OCI-LY7 (cell line): ENCODE measurements around the gene NAA40. TPM values are rescaled to one million over a fixed set of nuclear protein-coding genes. Genes with fewer than 3 reads are reported as not detected.

Experiments used
- BruUV-seq: library from RNA; stranded (reverse); fragments of 400-500 nt; replicated peaks from 2 replicates; lab custom pipeline; 2021; lab: Mats Ljungman, UMichigan
- CTCF ChIA-PET: fragments of 300-600 bp; sonication (Branson Sonifier 250); formaldehyde crosslinking; loops from one replicate; lab custom pipeline; 2022; ENCODE audit warnings: antibody characterized with exemption; ENCODE audit not compliant: unreplicated experiment; lab: Charles Lee
- POLR2A ChIA-PET: fragments of 300-600 bp; sonication (Branson Sonifier 250); formaldehyde crosslinking; loops from one replicate; lab custom pipeline; 2022; ENCODE audit warnings: antibody characterized with exemption; lab: Charles Lee
- DNase-seq: peaks from one replicate; pipeline ENCODE4 v3.0.0-alpha.2; 2015; ENCODE audit warnings: low spot score
- H2AFZ ChIP-seq: fragments of 200-600 bp; sonication (generic), shearing (Covaris generic); 2 replicates; pipeline ENCODE4 v1.6.1; 2014; ENCODE audit warnings: mild to moderate bottlenecking, antibody characterized with exemption, low read length, moderate library complexity
- H3K27ac ChIP-seq: fragments of 200-600 bp; sonication (generic); 2 replicates; pipeline ENCODE4 v1.5.1; 2014; ENCODE audit warnings: mixed run types, low read depth, mild to moderate bottlenecking, moderate library complexity, low read length, inconsistent platforms; ENCODE audit not compliant: poor library complexity, severe bottlenecking
- H3K36me3 ChIP-seq: fragments of 200-600 bp; sonication (generic); 2 replicates; pipeline ENCODE4 v1.6.1; 2014; ENCODE audit warnings: mild to moderate bottlenecking, antibody characterized with exemption, low read length, moderate library complexity, mixed read lengths; ENCODE audit not compliant: insufficient read depth
- H3K4me1 ChIP-seq: fragments of 200-600 bp; sonication (generic); 2 replicates; pipeline ENCODE4 v1.5.1; 2014; ENCODE audit warnings: mild to moderate bottlenecking, low read length; ENCODE audit not compliant: insufficient read depth, poor library complexity, severe bottlenecking
- H3K4me2 ChIP-seq: fragments of 200-600 bp; sonication (generic); 2 replicates; pipeline ENCODE4 v1.6.1; 2014; ENCODE audit warnings: mild to moderate bottlenecking, low read length
- H3K4me3 ChIP-seq: fragments of 200-600 bp; sonication (generic); 2 replicates; pipeline ENCODE4 v1.5.1; 2014; ENCODE audit warnings: mild to moderate bottlenecking, low read depth, low read length; ENCODE audit not compliant: poor library complexity, severe bottlenecking
- H3K79me2 ChIP-seq: fragments of 200-600 bp; sonication (generic); 2 replicates; pipeline ENCODE4 v1.6.1; 2016; ENCODE audit warnings: low read depth, mild to moderate bottlenecking, low read length, moderate library complexity, mixed read lengths; ENCODE audit not compliant: insufficient read depth
- H3K9me2 ChIP-seq: fragments of 200-600 bp; sonication (generic); 2 replicates; pipeline ENCODE4 v1.6.1; 2016; ENCODE audit warnings: mild to moderate bottlenecking, low read length, mixed read lengths; ENCODE audit not compliant: insufficient read depth
- H3K9me3 ChIP-seq: fragments of 200-600 bp; sonication (generic); 2 replicates; pipeline ENCODE4 v1.6.1; 2014; ENCODE audit warnings: mild to moderate bottlenecking, mixed run types, low read length, mixed read lengths
- H4K20me1 ChIP-seq: fragments of 200-600 bp; sonication (generic); 2 replicates; pipeline ENCODE4 v1.6.1; 2014; ENCODE audit warnings: mild to moderate bottlenecking, antibody characterized with exemption, low read length, moderate library complexity, mixed read lengths; ENCODE audit not compliant: insufficient read depth
- CTCF ChIP-seq: fragments of 200-600 bp; sonication (generic); conservative IDR thresholded peaks from 2 replicates; pipeline ENCODE4 v1.5.1; 2014; ENCODE audit warnings: mild to moderate bottlenecking, antibody characterized with exemption, low read length, moderate library complexity, mixed read lengths
- EZH2phosphoT487 ChIP-seq: fragments of 200-600 bp; sonication (generic); IDR thresholded peaks from 2 replicates; pipeline ENCODE4 v1.6.1; 2018; ENCODE audit warnings: low read depth, borderline replicate concordance, mild to moderate bottlenecking, mixed run types, antibody characterized with exemption, low read length, moderate library complexity, mixed read lengths
- intact Hi-C: fragments of 100-400 bp; cut with micrococcal nuclease; formaldehyde crosslinking; loops from one replicate; pipeline ENCODE4 v1.10.0; 2022; ENCODE audit not compliant: unreplicated experiment
- total RNA-seq, 2 experiments: library from RNA; depleted of rRNA in 1 of 2; stranded (reverse); fragments of >200 nt in 1 of 2; shearing (Covaris generic) in 1 of 2; gene quantifications; 2 replicates each; pipeline ENCODE4 v1.2.3, GENCODE V29; 2014 to 2022

Gene NAA40
- total RNA-seq, 2 experiments from 2014 or later = 24.5 to 45.5 TPM

- no peak overlapping the region for H3K27ac ChIP-seq
- H2AFZ ChIP-seq = no peak overlapping the region
- peaks cover 9% of the 10 kb centered on the region for H3K4me1 ChIP-seq
- ChIA-PET CTCF (no interaction called here), POLR2A (no interaction called here)
- no peaks in the 10 kb centered on the region for H3K9me2 ChIP-seq
- intact Hi-C loops = loop anchor here (1.0 kb wide), 1 partner anchor 149 kb away; no protein-coding TSS in a partner anchor
- DNase-seq = no peak
- no peaks in the 10 kb centered on the region for H4K20me1 ChIP-seq
- no peak overlapping the region for H3K4me3 ChIP-seq
- H3K79me2 ChIP-seq = no peaks in the 10 kb centered on the region
- no peaks in the 10 kb centered on the region for H3K9me3 ChIP-seq
- BruUV-seq = no TSS peak
- peaks cover 52% of the 10 kb centered on the region for H3K36me3 ChIP-seq
- TF ChIP-seq EZH2phosphoT487 (no peak), CTCF (no peak)
- H3K4me2 ChIP-seq = no peak overlapping the region; the same call in 1 of the 2 replicates
Measured at GRCh38 chr11:63999349-64000025, 60.7 kb downstream of the NAA40 start.

- H2AFZ ChIP-seq = no peak overlapping the region
- ChIA-PET POLR2A (no interaction called here), CTCF (no interaction called here)
- no peak overlapping the region for H3K4me3 ChIP-seq
- no peaks in the 10 kb centered on the region for H3K9me2 ChIP-seq
- BruUV-seq = no TSS peak
- intact Hi-C loops = loop anchor here (1.0 kb wide), 1 partner anchor 148 kb away; no protein-coding TSS in a partner anchor
- peaks cover 45% of the 10 kb centered on the region for H3K36me3 ChIP-seq
- DNase-seq = peak; percentile 71
- H3K79me2 ChIP-seq = no peaks in the 10 kb centered on the region
- peaks cover 9% of the 10 kb centered on the region for H3K4me1 ChIP-seq
- H4K20me1 ChIP-seq = no peaks in the 10 kb centered on the region
- H3K4me2 ChIP-seq = no peak overlapping the region
- TF ChIP-seq CTCF = peak; percentile 77
- no peak for TF ChIP-seq EZH2phosphoT487
- H3K9me3 ChIP-seq = no peaks in the 10 kb centered on the region
- H3K27ac ChIP-seq = no peak overlapping the region
Measured at GRCh38 chr11:64000026-64000739, 61.4 kb downstream of the NAA40 start.
